Endothelial cell of umbilical vein (primary cell): ENCODE results near the gene SNHG17. TPM values are rescaled to one million over a fixed set of nuclear protein-coding genes. Genes with fewer than 3 reads are reported as not detected.

Experiments
- BruUV-seq: library from RNA; stranded (reverse); fragments of 400-500 nt; replicated peaks from 2 replicates; lab custom pipeline; 2021; lab: Mats Ljungman, UMichigan
- CTCF ChIA-PET: fragments of 300-600, 350-600 bp; sonication (Branson Sonifier 250); formaldehyde crosslinking; loops from one replicate; lab custom pipeline; 2021; ENCODE audit warnings: antibody characterized with exemption, inconsistent platforms; lab: Charles Lee
- POLR2A ChIA-PET: fragments of 300-600, 350-600 bp; sonication (Branson Sonifier 250); formaldehyde crosslinking; loops from one replicate; lab custom pipeline; 2021; ENCODE audit warnings: antibody characterized with exemption, inconsistent platforms; lab: Charles Lee
- DNase-seq: peaks from one replicate; pipeline ENCODE4 v3.0.0-alpha.2; 2011; ENCODE audit warnings: low read depth, low spot score
- FAIRE-seq: peaks from 2 replicates; lab custom pipeline; 2011; peaks lifted over from hg19 to GRCh38; lab: Jason Lieb, UNC
- H2AFZ ChIP-seq: 2 replicates; pipeline ENCODE4 v1.6.0; 2012; ENCODE audit warnings: low read depth, low read length, control low read depth, inconsistent platforms
- H3K27ac ChIP-seq: 2 replicates; pipeline ENCODE4 v1.5.1; 2011; ENCODE audit warnings: low read depth, mild to moderate bottlenecking, control low read depth, low read length, moderate library complexity; ENCODE audit not compliant: insufficient read depth
- H3K27me3 ChIP-seq, 2 experiments: 2 replicates each; pipeline versions ENCODE4 v1.6.0 to v1.6.1; 2011; ENCODE audit warnings: low read length in 2 of 2, mixed read lengths in 1 of 2; ENCODE audit not compliant: control insufficient read depth in 2 of 2, insufficient read depth in 2 of 2
- H3K36me3 ChIP-seq, 2 experiments: 2 replicates in 1 of 2; 3 replicates in 1 of 2; pipeline ENCODE4 v1.5.1; 2011; ENCODE audit warnings: low read length in 2 of 2, mild to moderate bottlenecking in 1 of 2, moderate library complexity in 1 of 2; ENCODE audit not compliant: control insufficient read depth in 2 of 2, insufficient read depth in 2 of 2; ENCODE audit errors: extremely low read depth in 1 of 2
- H3K4me1 ChIP-seq: 3 replicates; pipeline ENCODE4 v1.5.1; 2011; ENCODE audit warnings: mild to moderate bottlenecking, low read length; ENCODE audit not compliant: control insufficient read depth, insufficient read depth; ENCODE audit errors: extremely low read depth
- H3K4me2 ChIP-seq: 2 replicates; pipeline ENCODE4 v1.6.1; 2011; ENCODE audit warnings: low read length, control low read depth, mixed read lengths; ENCODE audit not compliant: insufficient read depth
- H3K4me3 ChIP-seq, 3 experiments: fragments of 200-600 bp in 1 of 3; sonication (generic), shearing (Covaris generic) in 1 of 3; replicated peaks in 1 of 3; 2 replicates each; pipeline ENCODE4 v1.5.1; 2011 to 2016; ENCODE audit warnings: control low read depth in 3 of 3, low read length in 3 of 3, mild to moderate bottlenecking in 2 of 3, inconsistent platforms in 1 of 3, low read depth in 1 of 3, moderate library complexity in 1 of 3; ENCODE audit not compliant: insufficient read depth in 1 of 3
- H3K79me2 ChIP-seq: 2 replicates; pipeline ENCODE4 v1.6.0; 2012; ENCODE audit warnings: low read length, inconsistent platforms; ENCODE audit not compliant: control insufficient read depth, insufficient read depth
- H3K9ac ChIP-seq: replicated peaks from 2 replicates; pipeline ENCODE3; 2011; ENCODE audit warnings: low read length, control low read depth; ENCODE audit not compliant: insufficient read depth; ENCODE audit errors: extremely low read depth
- H3K9me1 ChIP-seq: replicated peaks from 3 replicates; pipeline ENCODE4 v1.6.0; 2011; ENCODE audit warnings: mild to moderate bottlenecking, low read length; ENCODE audit not compliant: control insufficient read depth, insufficient read depth; ENCODE audit errors: extremely low read depth
- H3K9me3 ChIP-seq: replicated peaks from 2 replicates; pipeline ENCODE4 v1.5.1; 2012; ENCODE audit warnings: low read length, inconsistent platforms; ENCODE audit not compliant: control insufficient read depth, insufficient read depth
- H4K20me1 ChIP-seq: replicated peaks from 2 replicates; pipeline ENCODE3; 2011; ENCODE audit warnings: mild to moderate bottlenecking, low read length; ENCODE audit not compliant: control insufficient read depth, insufficient read depth; ENCODE audit errors: extremely low read depth
- EZH2 ChIP-seq: IDR thresholded peaks from 2 replicates; pipeline ENCODE4 v1.6.1; 2012; ENCODE audit warnings: borderline replicate concordance, low read depth, mild to moderate bottlenecking, moderate library complexity, low read length, inconsistent platforms; ENCODE audit not compliant: severe bottlenecking
- JUN ChIP-seq: IDR thresholded peaks from 2 replicates; pipeline ENCODE4 v1.6.1; 2011; ENCODE audit warnings: borderline replicate concordance, low read depth; ENCODE audit not compliant: insufficient read length, insufficient read depth
- MYC ChIP-seq: IDR thresholded peaks from one replicate; pipeline ENCODE4 v1.6.1; 2011; ENCODE audit warnings: mild to moderate bottlenecking, low read depth, low read length
- POLR2A ChIP-seq: IDR thresholded peaks from 2 replicates; pipeline ENCODE4 v1.6.1; 2012; ENCODE audit warnings: low read depth, mild to moderate bottlenecking, control low read depth, low read length
- dilution Hi-C: fragments of 300-500 bp; cut with MboI; formaldehyde crosslinking; loops from one replicate; pipeline ENCODE4 v1.15.0; 2019; ENCODE audit warnings: low sequenced_read_pairs; ENCODE audit not compliant: extremely low pct_ligation_motif_present
- intact Hi-C: fragments of 100-400 bp; cut with micrococcal nuclease; formaldehyde crosslinking; loops from one replicate; pipeline ENCODE4 v1.10.0; 2022
- polyA plus RNA-seq, 4 experiments: library from polyadenylated mRNA; depleted of rRNA in 3 of 4; stranded (reverse) in 3 of 4; unstranded in 1 of 4; fragments of >200 nt; gene quantifications; 2 replicates each; pipeline versions ENCODE4 v1.2.1 to v1.2.3, GENCODE V29; 2011 to 2012; ENCODE audit warnings: missing spikeins in 1 of 4
- total RNA-seq: library from RNA; stranded (reverse); gene quantifications from 2 replicates; pipeline ENCODE4 v1.2.3, GENCODE V29; 2021
- TF ChIP-seq, protein P1 (sequence below): IDR thresholded peaks from 2 replicates; pipeline ENCODE4 v1.6.1; 2011; ENCODE audit not compliant: insufficient read depth, insufficient read length
- TF ChIP-seq, protein P2 (sequence below), 2 donors: IDR thresholded peaks; 1 replicate in 1 of 2; 2 replicates in 1 of 2; pipeline ENCODE4 v1.5.1; 2011; ENCODE audit warnings: low read length in 2 of 2, mild to moderate bottlenecking in 2 of 2, moderate library complexity in 2 of 2, control low read depth in 1 of 2, inconsistent platforms in 1 of 2, low read depth in 1 of 2; ENCODE audit not compliant: insufficient read depth in 1 of 2; ENCODE audit errors: extremely low read depth in 1 of 2

Gene SNHG17
- total and polyA plus RNA-seq, 2 donors (not counting 3 experiments of a cell fraction or from before 2014, with no cell fraction given): 39.4 to 94.0 TPM

DNA sequence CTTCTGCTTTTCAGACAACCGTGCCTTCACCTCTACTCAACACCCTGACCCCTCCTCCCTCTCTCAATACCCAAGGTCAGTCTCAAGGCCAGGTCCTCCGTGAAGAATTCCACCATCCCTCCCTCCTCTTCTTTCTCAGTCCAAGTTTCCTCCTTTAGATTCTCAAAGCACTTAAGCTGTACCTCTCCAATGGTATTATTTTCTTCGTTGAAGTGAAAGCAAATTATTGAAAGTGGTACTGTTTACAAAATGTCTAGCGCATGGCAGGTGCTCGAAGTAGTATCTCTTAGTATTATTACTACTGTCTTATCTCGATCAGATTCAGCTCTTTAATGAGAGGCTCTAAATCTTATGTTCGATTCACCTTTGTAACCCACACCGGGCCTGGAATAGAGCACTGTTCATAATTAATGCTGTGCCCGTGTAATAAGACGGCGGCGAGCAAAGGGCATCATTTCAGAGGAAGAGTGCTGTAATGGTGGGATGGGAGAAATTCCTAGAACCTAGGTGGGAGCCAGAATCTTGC, 36.9 kb upstream of the SNHG17 start:
- peaks cover 15% of the 10 kb centered on the region for H3K4me1 ChIP-seq
- peak overlapping the region in 2 of 3 experiments; percentile 53 to 70 for H3K4me3 ChIP-seq
- H3K9ac ChIP-seq: peak overlapping the region; percentile 18
- no peak for TF ChIP-seq MYC
- TF ChIP-seq EZH2: no peak
- TF ChIP-seq POLR2A: no peak
- intact Hi-C loops (loop anchor here (1.0 kb wide), 2 partner anchors 26 to 37 kb away; partner anchors contain the start of gene SNHG17), dilution Hi-C loops (no loop called here)
- BruUV-seq: TSS peak; percentile 60
- peak overlapping the region; percentile 90 for H2AFZ ChIP-seq
- FAIRE-seq: no peak
- no peaks in the 10 kb centered on the region for H3K9me1 ChIP-seq
- H3K27ac ChIP-seq: no peak overlapping the region
- H3K36me3 ChIP-seq: no peaks in the 10 kb centered on the region
- DNase-seq: no peak
- no peaks in the 10 kb centered on the region for H3K9me3 ChIP-seq
- ChIA-PET CTCF (interaction anchor here (0.8 to 4.6 kb wide), 12 partner anchors 7 to 48 kb away, joined by 3 to 41 read pairs (median 4); partner anchors contain the start of gene SNHG17), POLR2A (interaction anchor here (1.0 to 3.0 kb wide), 3 partner anchors 13 to 37 kb away, joined by 3 to 13 read pairs (median 11); partner anchors contain the start of gene SNHG17)
- H3K4me2 ChIP-seq: peak overlapping the region; percentile 80
- peaks cover 2 to 4% of the 10 kb centered on the region in 2 experiments for H3K27me3 ChIP-seq
- peaks cover 38% of the 10 kb centered on the region for H3K79me2 ChIP-seq
- H4K20me1 ChIP-seq: peaks cover 3% of the 10 kb centered on the region

DNA sequence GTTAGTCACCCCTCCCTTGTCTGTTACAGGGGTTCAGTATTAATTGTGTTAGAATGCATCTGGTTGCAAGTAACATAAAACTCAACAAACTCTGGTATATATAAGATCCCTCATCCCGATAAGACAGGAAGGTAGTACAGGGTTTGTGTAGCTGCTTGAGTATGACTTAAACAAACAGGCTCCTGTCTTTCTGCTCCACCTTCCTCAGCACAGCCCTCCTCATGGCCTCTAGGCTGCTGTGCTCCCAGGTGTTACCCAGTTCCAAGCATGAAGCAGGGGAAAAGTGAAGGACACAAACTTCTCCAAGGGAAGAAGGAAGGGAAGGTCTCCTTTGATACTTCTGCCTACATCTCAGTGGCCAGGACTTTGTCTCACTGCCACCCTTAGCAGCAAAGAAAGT, 36.1 kb upstream of the SNHG17 start:
- ChIA-PET CTCF (interaction anchor here (1.4 to 4.6 kb wide), 3 partner anchors 18 to 36 kb away, joined by 3 to 41 read pairs (median 35); partner anchors contain the start of gene SNHG17), POLR2A (no interaction called here)
- H3K9me3 ChIP-seq: no peaks in the 10 kb centered on the region
- peaks cover 3% of the 10 kb centered on the region for H4K20me1 ChIP-seq
- TF ChIP-seq, protein P1, sequence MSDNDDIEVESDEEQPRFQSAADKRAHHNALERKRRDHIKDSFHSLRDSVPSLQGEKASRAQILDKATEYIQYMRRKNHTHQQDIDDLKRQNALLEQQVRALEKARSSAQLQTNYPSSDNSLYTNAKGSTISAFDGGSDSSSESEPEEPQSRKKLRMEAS: no peak
- no peak for TF ChIP-seq POLR2A
- no peak for TF ChIP-seq MYC
- TF ChIP-seq EZH2: no peak
- no peak for TF ChIP-seq JUN
- TF ChIP-seq, protein P2, sequence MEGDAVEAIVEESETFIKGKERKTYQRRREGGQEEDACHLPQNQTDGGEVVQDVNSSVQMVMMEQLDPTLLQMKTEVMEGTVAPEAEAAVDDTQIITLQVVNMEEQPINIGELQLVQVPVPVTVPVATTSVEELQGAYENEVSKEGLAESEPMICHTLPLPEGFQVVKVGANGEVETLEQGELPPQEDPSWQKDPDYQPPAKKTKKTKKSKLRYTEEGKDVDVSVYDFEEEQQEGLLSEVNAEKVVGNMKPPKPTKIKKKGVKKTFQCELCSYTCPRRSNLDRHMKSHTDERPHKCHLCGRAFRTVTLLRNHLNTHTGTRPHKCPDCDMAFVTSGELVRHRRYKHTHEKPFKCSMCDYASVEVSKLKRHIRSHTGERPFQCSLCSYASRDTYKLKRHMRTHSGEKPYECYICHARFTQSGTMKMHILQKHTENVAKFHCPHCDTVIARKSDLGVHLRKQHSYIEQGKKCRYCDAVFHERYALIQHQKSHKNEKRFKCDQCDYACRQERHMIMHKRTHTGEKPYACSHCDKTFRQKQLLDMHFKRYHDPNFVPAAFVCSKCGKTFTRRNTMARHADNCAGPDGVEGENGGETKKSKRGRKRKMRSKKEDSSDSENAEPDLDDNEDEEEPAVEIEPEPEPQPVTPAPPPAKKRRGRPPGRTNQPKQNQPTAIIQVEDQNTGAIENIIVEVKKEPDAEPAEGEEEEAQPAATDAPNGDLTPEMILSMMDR (IDR thresholded peaks at IDR 0.05; ENCODE audit: extremely low read depth in 1 of 2, insufficient read depth in 1 of 2, low read depth in 1 of 2, low read length in 2 of 2): no peak
- no peaks in the 10 kb centered on the region for H3K9me1 ChIP-seq
- DNase-seq (no peak), FAIRE-seq (no peak)
- H3K79me2 ChIP-seq: peaks cover 30% of the 10 kb centered on the region
- no peak overlapping the region for H3K4me2 ChIP-seq
- peaks cover 2 to 4% of the 10 kb centered on the region in 2 experiments for H3K27me3 ChIP-seq
- no peak overlapping the region for H3K9ac ChIP-seq
- no TSS peak for BruUV-seq
- peaks cover 15% of the 10 kb centered on the region for H3K4me1 ChIP-seq
- no peak overlapping the region for H2AFZ ChIP-seq
- H3K27ac ChIP-seq: no peak overlapping the region
- no peaks in the 10 kb centered on the region for H3K36me3 ChIP-seq
- intact Hi-C loops: no loop called here
- dilution Hi-C loops: no loop called here
- H3K4me3 ChIP-seq: no peak overlapping the region
